Smooth muscle cell (in vitro differentiated cells): Measurements from ENCODE around the gene SLC39A7. TPM values are rescaled to one million over a fixed set of nuclear protein-coding genes. Genes with fewer than 3 reads are reported as not detected.

ENCODE experiments used
- DNase-seq: peaks from one replicate; lab custom pipeline; 2025; ENCODE audit not compliant: unreplicated experiment; lab: John Stamatoyannopoulos, UW
- H2AFZ ChIP-seq: fragments of 200-600 bp; sonication (generic); 2 replicates; pipeline ENCODE4 v1.6.0; 2016; ENCODE audit warnings: antibody characterized with exemption, low read depth, mild to moderate bottlenecking
- H3F3A ChIP-seq: fragments of 200-600 bp; sonication (generic); 2 replicates; pipeline ENCODE4 v1.6.0; 2017; ENCODE audit warnings: antibody characterized with exemption, low read depth
- H3K27ac ChIP-seq: fragments of 200-600 bp; sonication (generic); 2 replicates; pipeline ENCODE4 v1.5.1; 2016; ENCODE audit warnings: low read depth, mild to moderate bottlenecking
- H3K27me3 ChIP-seq: fragments of 200-600 bp; sonication (generic); 2 replicates; pipeline ENCODE4 v1.6.1; 2016; ENCODE audit warnings: low read depth, mild to moderate bottlenecking
- H3K36me3 ChIP-seq: fragments of 200-600 bp; sonication (generic); 2 replicates; pipeline ENCODE4 v1.5.1; 2016; ENCODE audit warnings: low read depth
- H3K4me1 ChIP-seq: fragments of 200-600 bp; sonication (generic); 2 replicates; pipeline ENCODE4 v1.5.1; 2016; ENCODE audit warnings: low read depth
- H3K4me2 ChIP-seq: fragments of 200-600 bp; sonication (generic); 2 replicates; pipeline ENCODE4 v1.6.0; 2016; ENCODE audit warnings: mild to moderate bottlenecking
- H3K4me3 ChIP-seq: fragments of 200-600 bp; sonication (generic); 2 replicates; pipeline ENCODE4 v1.5.1; 2016; ENCODE audit warnings: mild to moderate bottlenecking
- H3K79me2 ChIP-seq: fragments of 200-600 bp; sonication (generic); 2 replicates; pipeline ENCODE4 v1.6.0; 2016; ENCODE audit warnings: low read depth, mild to moderate bottlenecking
- H3K9ac ChIP-seq: fragments of 200-600 bp; sonication (generic); 2 replicates; pipeline ENCODE4 v1.6.0; 2016; ENCODE audit warnings: low read depth
- H3K9me3 ChIP-seq: fragments of 200-600 bp; sonication (generic); replicated peaks from 2 replicates; pipeline ENCODE4 v1.5.1; 2016; ENCODE audit warnings: low read depth
- H4K20me1 ChIP-seq: fragments of 200-600 bp; sonication (generic); 2 replicates; pipeline ENCODE4 v1.6.0; 2016; ENCODE audit warnings: low read depth
- WGBS: methylation state at CpG from one replicate; pipeline ENCODE4 v1.1.7; 2016; ENCODE audit warnings: low lambda C conversion rate; 5-methylcytosine and 5-hydroxymethylcytosine counted together
- polyA plus RNA-seq: library from polyadenylated mRNA; unstranded; fragments of >200 nt; fragmentation: Nextera tagmentation; extraction: Ambion mirVana; gene quantifications from 2 replicates; pipeline ENCODE4 v1.2.1, GENCODE V29; 2016
- total RNA-seq: library from RNA; depleted of rRNA; stranded (reverse); fragments of >200 nt; gene quantifications from 2 replicates; pipeline ENCODE4 v1.2.3, GENCODE V29; 2014
- TF ChIP-seq, protein P1 (sequence below): fragments of 200-600 bp; sonication (generic); IDR thresholded peaks from 2 replicates; pipeline ENCODE4 v1.5.1; 2017; ENCODE audit warnings: borderline replicate concordance, mild to moderate bottlenecking, antibody characterized with exemption; ENCODE audit not compliant: insufficient read depth, poor library complexity, severe bottlenecking

The SLC39A7 gene
- total and polyA plus RNA-seq, 2 experiments from 2014 or later: 87.2 to 112 TPM

GRCh38 chr6:33171880-33172687 is 28.6 kb upstream of the SLC39A7 start:
- Histone ChIP-seq H3K36me3 (no peaks in the 10 kb centered on the region), H3F3A (no peaks in the 10 kb centered on the region), H3K4me3 (no peak overlapping the region), H3K27me3 (no peaks in the 10 kb centered on the region), H2AFZ (no peak overlapping the region), H3K9me3 (no peaks in the 10 kb centered on the region), H3K9ac (no peak overlapping the region), H3K4me2 (no peak overlapping the region), H3K27ac (no peak overlapping the region), H3K79me2 (no peaks in the 10 kb centered on the region), H3K4me1 (no peaks in the 10 kb centered on the region), H4K20me1 (no peaks in the 10 kb centered on the region)
- DNase-seq: no peak
- TF ChIP-seq, protein P1, sequence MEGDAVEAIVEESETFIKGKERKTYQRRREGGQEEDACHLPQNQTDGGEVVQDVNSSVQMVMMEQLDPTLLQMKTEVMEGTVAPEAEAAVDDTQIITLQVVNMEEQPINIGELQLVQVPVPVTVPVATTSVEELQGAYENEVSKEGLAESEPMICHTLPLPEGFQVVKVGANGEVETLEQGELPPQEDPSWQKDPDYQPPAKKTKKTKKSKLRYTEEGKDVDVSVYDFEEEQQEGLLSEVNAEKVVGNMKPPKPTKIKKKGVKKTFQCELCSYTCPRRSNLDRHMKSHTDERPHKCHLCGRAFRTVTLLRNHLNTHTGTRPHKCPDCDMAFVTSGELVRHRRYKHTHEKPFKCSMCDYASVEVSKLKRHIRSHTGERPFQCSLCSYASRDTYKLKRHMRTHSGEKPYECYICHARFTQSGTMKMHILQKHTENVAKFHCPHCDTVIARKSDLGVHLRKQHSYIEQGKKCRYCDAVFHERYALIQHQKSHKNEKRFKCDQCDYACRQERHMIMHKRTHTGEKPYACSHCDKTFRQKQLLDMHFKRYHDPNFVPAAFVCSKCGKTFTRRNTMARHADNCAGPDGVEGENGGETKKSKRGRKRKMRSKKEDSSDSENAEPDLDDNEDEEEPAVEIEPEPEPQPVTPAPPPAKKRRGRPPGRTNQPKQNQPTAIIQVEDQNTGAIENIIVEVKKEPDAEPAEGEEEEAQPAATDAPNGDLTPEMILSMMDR: no peak
- WGBS: 71% methylated on average over 8 of the region's 8 CpGs

- no peaks in the 10 kb centered on the region for H4K20me1 ChIP-seq
Observed at GRCh38 chr6:33172688-33173534, 27.8 kb upstream of the SLC39A7 start.

GRCh38 chr6:33173535-33174180 is 27.0 kb upstream of the SLC39A7 start:
- Histone ChIP-seq H3F3A (no peaks in the 10 kb centered on the region), H3K79me2 (no peaks in the 10 kb centered on the region), H2AFZ (no peak overlapping the region), H3K9me3 (no peaks in the 10 kb centered on the region), H3K4me1 (no peaks in the 10 kb centered on the region), H3K27me3 (no peaks in the 10 kb centered on the region), H3K4me2 (no peak overlapping the region), H4K20me1 (no peaks in the 10 kb centered on the region), H3K27ac (no peak overlapping the region), H3K9ac (no peak overlapping the region), H3K4me3 (no peak overlapping the region), H3K36me3 (no peaks in the 10 kb centered on the region)
- DNase-seq: no peak
- 75% methylated on average over 11 of the region's 11 CpGs for WGBS
- TF ChIP-seq, protein P1: no peak

More at GRCh38 chr6:33172688-33173534, 27.8 kb upstream of the SLC39A7 start:
- no peaks in the 10 kb centered on the region for H3F3A ChIP-seq
- no peaks in the 10 kb centered on the region for H3K36me3 ChIP-seq
- H3K4me1 ChIP-seq: no peaks in the 10 kb centered on the region
- no peak overlapping the region for H3K4me3 ChIP-seq
- no peak overlapping the region for H3K9ac ChIP-seq
- H3K27ac ChIP-seq: no peak overlapping the region
- H3K4me2 ChIP-seq: no peak overlapping the region
- WGBS: 70% methylated on average over 16 of the region's 16 CpGs
- no peaks in the 10 kb centered on the region for H3K79me2 ChIP-seq
- H3K9me3 ChIP-seq: no peaks in the 10 kb centered on the region
- no peaks in the 10 kb centered on the region for H3K27me3 ChIP-seq
- DNase-seq: no peak
- TF ChIP-seq, protein P1: peak; percentile 52
- no peak overlapping the region for H2AFZ ChIP-seq
